HCT116 (cell line): ENCODE data around the gene SLK. TPM values are rescaled to one million over a fixed set of nuclear protein-coding genes. Genes with fewer than 3 reads are reported as not detected.

Experiments used
- ATAC-seq: fragments of 200-7000 bp; cut with Tn5 transposase; 2 replicates; pipeline ENCODE4 v1.9.1; 2020; ENCODE audit warnings: mild to moderate bottlenecking, moderate library complexity
- BruUV-seq: library from RNA; stranded (reverse); fragments of 400-500 nt; replicated peaks from 2 replicates; lab custom pipeline; 2021; lab: Mats Ljungman, UMichigan
- CTCF ChIA-PET: fragments of 300-600 bp; sonication (Branson Sonifier 250); formaldehyde crosslinking; loops from one replicate; lab custom pipeline; 2021; ENCODE audit warnings: antibody characterized with exemption; lab: Charles Lee
- POLR2A ChIA-PET: fragments of 300-600, 350-600 bp; sonication (Branson Sonifier 250); formaldehyde crosslinking; loops from one replicate; lab custom pipeline; 2021; ENCODE audit warnings: antibody characterized with exemption; lab: Charles Lee
- RAD21 ChIA-PET, 2 experiments: fragments of 300-600 bp; sonication (Branson Sonifier 250); formaldehyde crosslinking; loops; one replicate each; lab custom pipeline; 2023; ENCODE audit warnings: low total read pairs in 2 of 2; ENCODE audit not compliant: uncharacterized antibody in 2 of 2, unreplicated experiment in 2 of 2, low non-redundant PET in 1 of 2; lab: Charles Lee
- DNase-seq: peaks from one replicate; pipeline ENCODE4 v3.0.0-alpha.2; 2010; ENCODE audit warnings: low read depth, low spot score
- H2AFZ ChIP-seq: fragments of 200-600 bp; shearing (Covaris generic), sonication (generic); 2 replicates; pipeline ENCODE4 v1.6.1; 2017; ENCODE audit warnings: low read depth, mixed run types, mixed read lengths, antibody characterized with exemption, low read length; ENCODE audit not compliant: poor library complexity, severe bottlenecking
- H3K27ac ChIP-seq: 2 replicates; pipeline ENCODE4 v1.5.1; 2012; ENCODE audit warnings: low read depth, low read length
- H3K27me3 ChIP-seq: fragments of 200-600 bp; sonication (generic); 2 replicates; pipeline ENCODE4 v1.6.1; 2016; ENCODE audit warnings: mixed run types, low read length, mixed read lengths; ENCODE audit not compliant: insufficient read depth
- H3K36me3 ChIP-seq, 2 experiments: fragments of 200-500 bp in 1 of 2; fragments of 200-600 bp in 1 of 2; sonication (Bioruptor generic) in 1 of 2; sonication (generic) in 1 of 2; 2 replicates each; pipeline versions ENCODE4 v1.5.1 to v1.6.1; 2014 to 2016; ENCODE audit warnings: low read length in 2 of 2, inconsistent platforms in 1 of 2, mixed read lengths in 1 of 2, mixed run types in 1 of 2; ENCODE audit not compliant: insufficient read depth in 2 of 2, control insufficient read depth in 1 of 2
- H3K4me1 ChIP-seq, 2 experiments: fragments of 200-600 bp in 1 of 2; sonication (generic) in 1 of 2; 2 replicates each; pipeline versions ENCODE4 v1.5.1 to v1.6.1; 2012 to 2017; ENCODE audit warnings: low read length in 2 of 2, inconsistent platforms in 1 of 2, mild to moderate bottlenecking in 1 of 2, mixed read lengths in 1 of 2, mixed run types in 1 of 2, moderate library complexity in 1 of 2; ENCODE audit not compliant: insufficient read depth in 2 of 2, control insufficient read depth in 1 of 2
- H3K4me2 ChIP-seq: fragments of 200-600 bp; sonication (generic); 2 replicates; pipeline ENCODE4 v1.6.1; 2017; ENCODE audit warnings: mixed run types, low read length, mixed read lengths
- H3K4me3 ChIP-seq, 2 experiments: fragments of 200-600 bp in 1 of 2; sonication (generic) in 1 of 2; replicated peaks in 1 of 2; 2 replicates each; pipeline ENCODE4 v1.5.1; 2011 to 2016; ENCODE audit warnings: low read length in 2 of 2, control low read depth in 1 of 2, low read depth in 1 of 2, mild to moderate bottlenecking in 1 of 2, mixed read lengths in 1 of 2, mixed run types in 1 of 2
- H3K79me2 ChIP-seq: fragments of 200-600 bp; sonication (generic); 2 replicates; pipeline ENCODE4 v1.6.1; 2017; ENCODE audit warnings: mild to moderate bottlenecking, mixed run types, low read length, moderate library complexity, mixed read lengths; ENCODE audit not compliant: insufficient read depth
- H3K9ac ChIP-seq: fragments of 200-600 bp; sonication (generic); 2 replicates; pipeline ENCODE4 v1.6.1; 2016; ENCODE audit warnings: low read length, mixed read lengths
- H3K9me2 ChIP-seq: fragments of 200-600 bp; sonication (generic), shearing (Covaris generic); 2 replicates; pipeline ENCODE4 v1.6.1; 2017; ENCODE audit warnings: mixed run types, mild to moderate bottlenecking, moderate library complexity; ENCODE audit not compliant: insufficient read depth
- H3K9me3 ChIP-seq, 2 experiments: fragments of 200-500 bp in 1 of 2; fragments of 200-600 bp in 1 of 2; sonication (Bioruptor generic) in 1 of 2; sonication (generic) in 1 of 2; 2 replicates each; pipeline ENCODE4 v1.6.1; 2014 to 2017; ENCODE audit warnings: low read length in 2 of 2, mixed read lengths in 2 of 2, inconsistent platforms in 1 of 2, low read depth in 1 of 2, mild to moderate bottlenecking in 1 of 2, mixed run types in 1 of 2, moderate library complexity in 1 of 2; ENCODE audit not compliant: control insufficient read depth in 1 of 2, insufficient read depth in 1 of 2
- H4K20me1 ChIP-seq: fragments of 200-600 bp; sonication (generic), shearing (Covaris generic); 2 replicates; pipeline ENCODE4 v1.6.1; 2017; ENCODE audit warnings: mixed run types, mild to moderate bottlenecking, moderate library complexity; ENCODE audit not compliant: insufficient read depth
- ATF3 ChIP-seq: IDR thresholded peaks from 2 replicates; pipeline ENCODE4 v1.6.1; 2012
- ELF1 ChIP-seq: IDR thresholded peaks from 2 replicates; pipeline ENCODE4 v1.6.1; 2012; ENCODE audit warnings: low read depth, borderline replicate concordance
- EZH2 ChIP-seq: fragments of 200-600 bp; sonication (generic); IDR thresholded peaks from 2 replicates; pipeline ENCODE4 v1.6.1; 2017; ENCODE audit warnings: antibody characterized with exemption, mixed run types
- EZH2phosphoT487 ChIP-seq: fragments of 200-600 bp; IDR thresholded peaks from 2 replicates; pipeline ENCODE4 v1.6.1; 2018; ENCODE audit warnings: antibody characterized with exemption, borderline replicate concordance
- FOSL1 ChIP-seq: IDR thresholded peaks from 2 replicates; pipeline ENCODE4 v1.6.1; 2012; ENCODE audit warnings: low read depth
- JUND ChIP-seq: IDR thresholded peaks from 2 replicates; pipeline ENCODE4 v1.6.1; 2012
- POLR2A ChIP-seq: IDR thresholded peaks from 2 replicates; pipeline ENCODE4 v1.7.0; 2011; ENCODE audit warnings: borderline replicate concordance; ENCODE audit not compliant: insufficient read depth, insufficient read length; ENCODE audit errors: extremely low read depth
- RAD21 ChIP-seq: IDR thresholded peaks from 2 replicates; pipeline ENCODE4 v1.6.1; 2012; ENCODE audit warnings: low read depth, mild to moderate bottlenecking
- REST ChIP-seq: IDR thresholded peaks from 2 replicates; pipeline ENCODE4 v1.6.1; 2012; ENCODE audit warnings: low read depth
- SRF ChIP-seq: IDR thresholded peaks from 2 replicates; pipeline ENCODE4 v1.6.1; 2012; ENCODE audit warnings: low read depth
- TCF7L2 ChIP-seq: IDR thresholded peaks from 2 replicates; pipeline ENCODE4 v1.7.0; 2011; ENCODE audit warnings: borderline replicate concordance, inconsistent platforms; ENCODE audit not compliant: insufficient read depth, insufficient read length; ENCODE audit errors: extremely low read depth
- ZBTB33 ChIP-seq: IDR thresholded peaks from 2 replicates; pipeline ENCODE4 v1.6.1; 2011; ENCODE audit warnings: mild to moderate bottlenecking, low read length, moderate library complexity; ENCODE audit not compliant: insufficient replicate concordance; ENCODE audit errors: extremely low read depth
- ZFX ChIP-seq: fragments of 450-650 bp; IDR thresholded peaks from 2 replicates; pipeline ENCODE4 v1.6.1; 2017
- intact Hi-C: fragments of 100-400 bp; cut with micrococcal nuclease; formaldehyde crosslinking; loops from 2 replicates; pipeline ENCODE4 v1.10.0; 2022
- total RNA-seq: library from RNA; stranded (reverse); gene quantifications from one replicate; pipeline ENCODE4 v1.2.1, GENCODE V29; 2021; ENCODE audit not compliant: unreplicated experiment
- TF ChIP-seq, protein P1 (sequence below): IDR thresholded peaks from 2 replicates; pipeline ENCODE4 v1.6.1; 2012

Gene SLK
- total RNA-seq, 1 experiment from 2014 or later: 44.2 TPM

- H3K4me2 ChIP-seq: no peak overlapping the region
- intact Hi-C loops: no loop called here
- POLR2A ChIA-PET: no interaction called here
Measured at GRCh38 chr10:104031631-104032030, 64.7 kb downstream of the SLK start.

More at GRCh38 chr10:104031631-104032030, 64.7 kb downstream of the SLK start:
- no peaks in the 10 kb centered on the region for H4K20me1 ChIP-seq
- no peaks in the 10 kb centered on the region for H3K27me3 ChIP-seq
- H3K9me2 ChIP-seq: no peaks in the 10 kb centered on the region
- ChIA-PET CTCF (no interaction called here), RAD21 (no interaction called here)
- no peaks in the 10 kb centered on the region; the same call in 1 of the 2 replicates for H3K79me2 ChIP-seq
- no peak for DNase-seq
- H3K36me3 ChIP-seq: peaks cover 27 to 30% of the 10 kb centered on the region in 2 experiments; a peak in 3 of 4 replicates
- no peak for ATAC-seq
- no peak overlapping the region for H3K4me3 ChIP-seq
- BruUV-seq: no TSS peak
- TF ChIP-seq TCF7L2: no peak
- no peak for TF ChIP-seq REST
- TF ChIP-seq ATF3: no peak
- TF ChIP-seq ZBTB33: no peak
- no peak for TF ChIP-seq ZFX
- TF ChIP-seq SRF: no peak
- TF ChIP-seq FOSL1: no peak
- TF ChIP-seq, protein P1, sequence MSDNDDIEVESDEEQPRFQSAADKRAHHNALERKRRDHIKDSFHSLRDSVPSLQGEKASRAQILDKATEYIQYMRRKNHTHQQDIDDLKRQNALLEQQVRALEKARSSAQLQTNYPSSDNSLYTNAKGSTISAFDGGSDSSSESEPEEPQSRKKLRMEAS: no peak
- TF ChIP-seq EZH2: no peak
- TF ChIP-seq ELF1: no peak
- TF ChIP-seq RAD21: no peak
- TF ChIP-seq EZH2phosphoT487: no peak
- TF ChIP-seq JUND: no peak
- no peak for TF ChIP-seq POLR2A
- H3K9ac ChIP-seq: no peak overlapping the region
- no peak overlapping the region for H3K27ac ChIP-seq
- H3K9me3 ChIP-seq: no peaks in the 10 kb centered on the region
- H2AFZ ChIP-seq: no peak overlapping the region
- no peaks in the 10 kb centered on the region for H3K4me1 ChIP-seq
